HepG2 (cell line): ENCODE data around the gene TMX2. TPM values are rescaled to one million over a fixed set of nuclear protein-coding genes. Genes with fewer than 3 reads are reported as not detected.

Experiments used
- ATF7-NPFF ChIP-seq: sonication (generic); formaldehyde crosslinking; IDR thresholded peaks from 2 replicates; pipeline ENCODE4 v1.8.1; 2023; ENCODE audit warnings: mild to moderate bottlenecking, low read depth, missing genetic modification reagents, moderate library complexity
- GRHL1 ChIP-seq: sonication (generic); formaldehyde crosslinking; conservative IDR thresholded peaks from 2 replicates; pipeline ENCODE4 v1.8.0; 2022; ENCODE audit warnings: missing genetic modification reagents
- HBP1 ChIP-seq: IDR thresholded peaks from 2 replicates; pipeline ENCODE4 v1.6.1; 2016; ENCODE audit warnings: low read depth, control low read depth
- HNRNPLL ChIP-seq: fragments of 200-400 bp; formaldehyde crosslinking; IDR thresholded peaks from 2 replicates; pipeline ENCODE4 v1.6.1; 2017; ENCODE audit warnings: mild to moderate bottlenecking, low read depth, low read length; ENCODE audit not compliant: poor library complexity, severe bottlenecking
- MTF1 ChIP-seq: sonication (generic); formaldehyde crosslinking; IDR thresholded peaks from 2 replicates; pipeline ENCODE4 v1.5.0; 2020; ENCODE audit warnings: missing genetic modification reagents
- NCOA1 ChIP-seq: sonication (generic); formaldehyde crosslinking; IDR thresholded peaks from 2 replicates; pipeline ENCODE4 v1.9.0; 2021; ENCODE audit warnings: missing genetic modification reagents
- NR2C2 ChIP-seq: sonication (generic); formaldehyde crosslinking; IDR thresholded peaks from 2 replicates; pipeline ENCODE4 v1.4.0; 2020; ENCODE audit warnings: missing genetic modification reagents, mild to moderate bottlenecking, moderate library complexity, borderline replicate concordance
- SKI ChIP-seq: fragments of 450-650 bp; IDR thresholded peaks from one replicate; pipeline ENCODE4 v1.6.1; 2018; ENCODE audit warnings: mild to moderate bottlenecking; ENCODE audit not compliant: partially characterized antibody
- TCF12 ChIP-seq, 2 experiments: fragments of 450-650 bp in 1 of 2; sonication (generic) in 1 of 2; formaldehyde crosslinking in 1 of 2; IDR thresholded peaks; 2 replicates each; pipeline versions ENCODE4 v1.6.1 to v1.8.0; 2017 to 2022; ENCODE audit warnings: antibody characterized with exemption in 1 of 2, mild to moderate bottlenecking in 1 of 2, missing genetic modification reagents in 1 of 2, moderate library complexity in 1 of 2
- THAP9 ChIP-seq: sonication (generic); formaldehyde crosslinking; IDR thresholded peaks from 2 replicates; pipeline ENCODE4; 2020; ENCODE audit warnings: missing genetic modification reagents, mild to moderate bottlenecking, borderline replicate concordance
- UBTF ChIP-seq: sonication (generic); formaldehyde crosslinking; IDR thresholded peaks from 2 replicates; pipeline ENCODE4 v1.4.0; 2020; ENCODE audit warnings: mild to moderate bottlenecking, missing genetic modification reagents
- ZBTB7B ChIP-seq: sonication (generic); formaldehyde crosslinking; IDR thresholded peaks from 2 replicates; pipeline ENCODE4 v1.4.0; 2020; ENCODE audit warnings: missing genetic modification reagents
- ZNF281 ChIP-seq: sonication (generic); formaldehyde crosslinking; IDR thresholded peaks from 2 replicates; pipeline ENCODE4 v1.4.0; 2020; ENCODE audit warnings: missing genetic modification reagents, borderline replicate concordance
- ZNF343 ChIP-seq: sonication (generic); formaldehyde crosslinking; IDR thresholded peaks from 2 replicates; pipeline ENCODE4 v1.4.0; 2020; ENCODE audit warnings: mild to moderate bottlenecking, missing genetic modification reagents
- ZNF549 ChIP-seq: sonication (generic); formaldehyde crosslinking; IDR thresholded peaks from 2 replicates; pipeline ENCODE4 v1.5.0; 2020; ENCODE audit warnings: missing genetic modification reagents
- ZSCAN22 ChIP-seq: sonication (generic); formaldehyde crosslinking; IDR thresholded peaks from 2 replicates; pipeline ENCODE4 v1.4.0; 2020; ENCODE audit warnings: mild to moderate bottlenecking, missing genetic modification reagents
- ZZZ3 ChIP-seq: sonication (generic); formaldehyde crosslinking; IDR thresholded peaks from 2 replicates; pipeline ENCODE4 v1.4.0; 2020; ENCODE audit warnings: missing genetic modification reagents, mild to moderate bottlenecking, borderline replicate concordance
- polyA plus RNA-seq, 8 experiments: library from polyadenylated mRNA; depleted of rRNA in 3 of 8; stranded (reverse) in 7 of 8; unstranded in 1 of 8; fragments of >200 nt; fragmentation: Illumina TruSeq in 4 of 8; extraction: Trizol in 4 of 8; gene quantifications; 2 replicates each; pipeline versions ENCODE4 v1.2.1 to v1.2.3, GENCODE V29; 2011 to 2016; ENCODE audit warnings: low read depth in 4 of 8, missing spikeins in 1 of 8, mixed read lengths in 1 of 8; ENCODE audit not compliant: insufficient read depth in 1 of 8
- total RNA-seq, 5 experiments: library from RNA; depleted of rRNA; stranded (reverse); fragments of >200 nt; fragmentation: Illumina TruSeq; extraction: Trizol; gene quantifications; 2 replicates each; pipeline ENCODE4 v1.2.3, GENCODE V29; 2016; ENCODE audit warnings: low read depth in 1 of 5

TMX2 gene
- total and polyA plus RNA-seq, 2 of the 13 experiments (the other 11 are each of a cell fraction or from before 2014, with no cell fraction given), result 84.5 to 129 TPM

GRCh38 chr11:57667736-57668433 lies 44.5 kb upstream of the TMX2 start, which contains the start of gene ZDHHC5 (continued):
- TF ChIP-seq ATF7-NPFF (CRISPR knock-in tag), result peak; percentile 86
- no peak for TF ChIP-seq TCF12 (IDR thresholded peaks at IDR 0.05)
- peak; percentile 71 for TF ChIP-seq TCF12 (CRISPR knock-in tag; IDR thresholded peaks at IDR 0.05)
- TF ChIP-seq ZNF549 (CRISPR knock-in tag), result no peak
- TF ChIP-seq SKI, result no peak
- peak; percentile 88 for TF ChIP-seq NR2C2 (CRISPR knock-in tag)
- TF ChIP-seq ZBTB7B (CRISPR knock-in tag), result no peak
- TF ChIP-seq MTF1 (CRISPR knock-in tag), result no peak
- no peak for TF ChIP-seq THAP9 (CRISPR knock-in tag)
- TF ChIP-seq ZNF343 (CRISPR knock-in tag), result peak; percentile 96
- TF ChIP-seq UBTF, result peak; percentile 79
- TF ChIP-seq HNRNPLL, result peak; percentile 69
- TF ChIP-seq GRHL1 (CRISPR knock-in tag), result no peak
- no peak for TF ChIP-seq HBP1
- TF ChIP-seq ZNF281 (CRISPR knock-in tag), result no peak
- TF ChIP-seq NCOA1 (CRISPR knock-in tag), result no peak
- no peak for TF ChIP-seq ZSCAN22 (CRISPR knock-in tag)
- peak; percentile 65; the same call in 1 of the 2 replicates for TF ChIP-seq ZZZ3
